Kidney epithelial cell (primary cell): Measurements from ENCODE around the gene WDPCP. TPM values are rescaled to one million over a fixed set of nuclear protein-coding genes. Genes with fewer than 3 reads are reported as not detected.

Experiments used
- DNase-seq: peaks from one replicate; pipeline ENCODE4 v3.0.0-alpha.2; 2010; ENCODE audit warnings: low read depth
- H3K27me3 ChIP-seq: 2 replicates; pipeline ENCODE4 v1.6.0; 2011; ENCODE audit warnings: low read length; ENCODE audit not compliant: control insufficient read depth, insufficient read depth
- H3K36me3 ChIP-seq: 2 replicates; pipeline ENCODE4 v1.5.1; 2011; ENCODE audit warnings: low read length; ENCODE audit not compliant: control insufficient read depth, insufficient read depth
- H3K4me3 ChIP-seq: 2 replicates; pipeline ENCODE4 v1.5.1; 2011; ENCODE audit warnings: low read depth, mild to moderate bottlenecking, control low read depth, low read length
- total RNA-seq: library from RNA; depleted of rRNA; stranded (reverse); fragments of >200 nt; gene quantifications from 2 replicates; pipeline ENCODE4 v1.2.3, GENCODE V29; 2015
- TF ChIP-seq, protein P1 (sequence below): IDR thresholded peaks from 2 replicates; pipeline ENCODE4 v1.5.1; 2011; ENCODE audit warnings: mild to moderate bottlenecking, moderate library complexity, low read length, control low read depth, inconsistent platforms; ENCODE audit not compliant: insufficient read depth, poor library complexity, severe bottlenecking

Gene WDPCP
- total RNA-seq, 1 donor from 2014 or later: 3.3 TPM

DNA sequence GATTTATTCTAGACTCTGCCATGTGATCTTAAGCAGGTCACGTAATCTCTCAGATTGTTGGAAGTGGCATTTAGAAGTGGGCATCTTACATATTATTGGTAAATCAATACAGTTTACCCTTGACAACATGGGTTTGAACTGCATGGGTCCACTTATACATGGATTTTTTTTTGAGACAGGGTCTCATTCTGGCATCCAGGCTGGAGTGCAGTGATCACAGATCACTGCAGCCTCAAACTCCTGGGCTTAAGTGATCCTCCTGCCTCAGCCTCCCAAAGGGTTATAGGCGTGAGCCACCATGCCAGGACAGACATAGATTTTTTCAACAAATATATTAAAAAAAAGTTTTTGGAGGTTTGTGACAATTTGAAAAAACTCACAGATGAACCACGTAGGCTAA, 393.0 kb downstream of the WDPCP start:
- no peak overlapping the region for H3K4me3 ChIP-seq

GRCh38 chr2:63194175-63194574, 394.1 kb downstream of the WDPCP start:
- TF ChIP-seq, protein P1, sequence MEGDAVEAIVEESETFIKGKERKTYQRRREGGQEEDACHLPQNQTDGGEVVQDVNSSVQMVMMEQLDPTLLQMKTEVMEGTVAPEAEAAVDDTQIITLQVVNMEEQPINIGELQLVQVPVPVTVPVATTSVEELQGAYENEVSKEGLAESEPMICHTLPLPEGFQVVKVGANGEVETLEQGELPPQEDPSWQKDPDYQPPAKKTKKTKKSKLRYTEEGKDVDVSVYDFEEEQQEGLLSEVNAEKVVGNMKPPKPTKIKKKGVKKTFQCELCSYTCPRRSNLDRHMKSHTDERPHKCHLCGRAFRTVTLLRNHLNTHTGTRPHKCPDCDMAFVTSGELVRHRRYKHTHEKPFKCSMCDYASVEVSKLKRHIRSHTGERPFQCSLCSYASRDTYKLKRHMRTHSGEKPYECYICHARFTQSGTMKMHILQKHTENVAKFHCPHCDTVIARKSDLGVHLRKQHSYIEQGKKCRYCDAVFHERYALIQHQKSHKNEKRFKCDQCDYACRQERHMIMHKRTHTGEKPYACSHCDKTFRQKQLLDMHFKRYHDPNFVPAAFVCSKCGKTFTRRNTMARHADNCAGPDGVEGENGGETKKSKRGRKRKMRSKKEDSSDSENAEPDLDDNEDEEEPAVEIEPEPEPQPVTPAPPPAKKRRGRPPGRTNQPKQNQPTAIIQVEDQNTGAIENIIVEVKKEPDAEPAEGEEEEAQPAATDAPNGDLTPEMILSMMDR: no peak
- DNase-seq: no peak
- H3K27me3 ChIP-seq: no peaks in the 10 kb centered on the region
- no peaks in the 10 kb centered on the region for H3K36me3 ChIP-seq
- H3K4me3 ChIP-seq: no peak overlapping the region

More for the DNA sequence above, 393.0 kb downstream of the WDPCP start:
- no peaks in the 10 kb centered on the region for H3K27me3 ChIP-seq
- TF ChIP-seq, protein P1: no peak
- DNase-seq: no peak
- H3K36me3 ChIP-seq: no peaks in the 10 kb centered on the region

DNA sequence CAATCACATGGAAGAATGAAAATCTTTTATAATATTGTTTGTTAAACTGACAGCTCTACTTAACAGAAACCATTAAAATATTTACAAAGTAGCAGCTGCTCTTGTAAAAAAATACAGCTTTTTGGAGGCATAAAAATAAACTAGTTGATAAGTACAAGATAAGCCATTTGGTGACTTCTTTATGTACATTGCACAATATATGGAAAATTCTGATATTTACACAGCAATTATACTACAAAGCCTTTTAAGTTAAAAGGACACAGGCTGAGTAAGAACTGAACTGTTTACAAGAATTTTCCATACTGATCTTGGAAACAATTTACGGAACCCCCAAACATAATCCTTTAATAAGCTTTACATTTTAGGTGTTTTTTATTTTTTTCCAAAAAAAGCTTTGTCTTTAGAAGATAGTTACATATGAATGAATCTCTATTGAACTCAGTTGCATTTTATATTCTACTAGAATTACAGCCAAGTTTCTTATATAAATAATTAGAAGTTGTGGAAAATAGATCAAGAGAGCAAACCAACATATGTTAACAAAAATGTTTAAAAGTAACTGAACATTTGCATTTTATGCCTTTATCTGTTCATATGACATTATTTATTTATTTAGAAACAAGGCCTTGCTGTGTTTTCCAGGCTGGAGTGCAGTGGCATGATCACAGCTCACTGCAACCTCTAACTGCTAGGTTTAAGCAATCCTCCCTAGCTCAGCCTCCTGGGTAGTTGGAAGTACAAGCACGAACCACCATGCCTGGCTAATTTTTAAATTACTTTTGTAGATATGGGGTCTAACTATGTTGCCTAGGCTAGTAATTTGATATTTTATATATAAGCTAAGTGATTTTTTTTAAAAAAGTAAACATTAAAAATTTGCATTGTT, 395.1 kb downstream of the WDPCP start:
- no peak for DNase-seq
- no peak overlapping the region for H3K4me3 ChIP-seq
- no peaks in the 10 kb centered on the region for H3K27me3 ChIP-seq
- no peaks in the 10 kb centered on the region for H3K36me3 ChIP-seq
- TF ChIP-seq, protein P1: no peak

GRCh38 chr2:63192169-63192888, 395.9 kb downstream of the WDPCP start:
- no peak for DNase-seq
- TF ChIP-seq, protein P1: no peak
- Histone ChIP-seq H3K27me3 (no peaks in the 10 kb centered on the region), H3K4me3 (no peak overlapping the region), H3K36me3 (no peaks in the 10 kb centered on the region)

- H3K36me3 ChIP-seq: no peaks in the 10 kb centered on the region
- no peak overlapping the region for H3K4me3 ChIP-seq
- TF ChIP-seq, protein P1: peak; percentile 89
- no peak for DNase-seq
- H3K27me3 ChIP-seq: no peaks in the 10 kb centered on the region
These were observed 399.3 kb downstream of the WDPCP start for GRCh38 chr2:63189026-63189425.
